ENCODE measurements around the gene CHMP4A.
"Not testable (repeated sequence)": the region's sequence is repeated elsewhere in the genome, so short reads cannot be mapped to it uniquely, and the experiment has no call there.

CHMP4A gene

DNA sequence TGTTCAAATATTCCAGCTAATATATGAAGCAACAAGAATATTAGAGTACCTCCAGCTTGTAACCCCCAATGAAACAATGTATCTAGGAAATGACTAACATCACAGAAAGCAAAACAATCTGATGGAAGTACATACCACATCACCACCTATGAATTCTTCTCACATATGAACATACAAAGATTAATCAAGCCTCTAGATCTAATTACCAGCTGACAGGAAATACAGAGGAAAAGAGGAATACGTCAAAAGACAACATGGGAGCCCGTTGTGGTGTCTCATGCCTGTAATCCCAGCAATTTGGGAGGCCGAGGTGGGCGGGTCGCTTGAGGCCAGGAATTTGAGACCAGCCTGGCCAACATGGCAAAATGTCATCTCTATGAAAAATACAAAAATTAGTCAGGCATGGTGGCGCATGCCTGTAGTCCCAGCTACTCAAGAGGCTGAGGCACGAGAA lies 11.4 kb upstream of the CHMP4A start:
- 92 to 96% methylated on average over 7 of the region's 7 CpGs for WGBS, 2 experiments
- Histone ChIP-seq H3K4me1 (ENCODE audit: control insufficient read depth, insufficient read depth, low read length) (no peaks in the 10 kb centered on the region), H3K27me3 (ENCODE audit: control insufficient read depth, insufficient read depth, low read length, poor library complexity, severe bottlenecking) (no peaks in the 10 kb centered on the region), H3K4me3 (ENCODE audit: insufficient read depth, low read depth, low read length) (no peak overlapping the region), H3K27ac (ENCODE audit: insufficient read depth, low read depth, low read length, poor library complexity, severe bottlenecking) (no peak overlapping the region), H3K9me3 (ENCODE audit: control insufficient read depth, low read length) (no peaks in the 10 kb centered on the region), H3K36me3 (ENCODE audit: control insufficient read depth, insufficient read depth, low read length) (no peaks in the 10 kb centered on the region)

DNA sequence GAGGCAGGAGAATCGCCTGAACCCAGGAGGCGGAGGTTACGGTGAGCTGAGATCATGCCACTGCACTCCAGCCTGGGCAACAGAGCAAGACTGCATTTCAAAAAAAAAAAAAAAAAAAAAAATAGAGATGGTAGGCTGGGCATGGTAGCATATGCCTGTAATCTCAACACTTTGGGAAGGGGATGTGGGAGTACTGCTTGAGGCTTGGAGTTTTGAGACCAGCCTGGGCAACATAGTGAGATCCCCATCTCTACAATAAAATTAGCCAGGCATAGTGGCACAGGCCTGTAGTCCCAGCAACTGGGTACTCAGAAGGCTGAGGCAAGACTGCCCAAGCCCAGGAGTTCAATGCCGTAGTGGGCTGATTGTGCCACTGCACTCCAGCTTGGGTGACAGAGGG lies 9.7 kb upstream of the CHMP4A start:
- H3K27me3 ChIP-seq (ENCODE audit: control insufficient read depth, insufficient read depth, low read length, poor library complexity, severe bottlenecking); H3K4me3 ChIP-seq (ENCODE audit: insufficient read depth, low read depth, low read length); H3K9me3 ChIP-seq (ENCODE audit: control insufficient read depth, low read length); H3K36me3 ChIP-seq (ENCODE audit: control insufficient read depth, insufficient read depth, low read length); H3K4me1 ChIP-seq (ENCODE audit: control insufficient read depth, insufficient read depth, low read length); H3K27ac ChIP-seq (ENCODE audit: insufficient read depth, low read depth, low read length, poor library complexity, severe bottlenecking): not testable (repeated sequence)
- 93 to 97% methylated on average over 4 of the region's 4 CpGs for WGBS, 2 experiments

DNA sequence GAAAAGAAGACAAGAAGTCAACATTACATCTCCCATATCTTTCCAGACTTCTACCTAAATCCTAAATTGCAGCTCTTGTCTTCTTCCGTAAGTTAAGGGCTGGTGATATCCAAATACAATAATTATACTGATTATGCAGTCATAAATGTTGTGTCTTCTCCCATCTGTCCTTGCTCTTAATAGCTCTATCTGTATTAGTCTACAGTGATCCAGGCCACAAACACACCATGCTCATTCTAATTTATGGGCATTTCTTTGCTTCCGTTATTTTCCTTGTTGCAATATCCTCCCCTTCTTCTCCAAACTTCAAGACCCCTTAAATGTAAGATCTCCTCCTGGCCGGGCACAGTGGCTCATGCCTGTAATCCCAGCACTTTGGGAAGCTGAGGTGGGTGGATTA lies 6.2 kb upstream of the CHMP4A start:
- Histone ChIP-seq H3K4me1 (ENCODE audit: control insufficient read depth, insufficient read depth, low read length) (peaks cover 2% of the 10 kb centered on the region), H3K9me3 (ENCODE audit: control insufficient read depth, low read length) (no peaks in the 10 kb centered on the region), H3K27ac (ENCODE audit: insufficient read depth, low read depth, low read length, poor library complexity, severe bottlenecking) (no peak overlapping the region), H3K4me3 (ENCODE audit: insufficient read depth, low read depth, low read length) (no peak overlapping the region), H3K36me3 (ENCODE audit: control insufficient read depth, insufficient read depth, low read length) (no peaks in the 10 kb centered on the region), H3K27me3 (ENCODE audit: control insufficient read depth, insufficient read depth, low read length, poor library complexity, severe bottlenecking) (no peaks in the 10 kb centered on the region)
- 63 to 91% methylated on average over 2 to 3 of the region's 3 CpGs for WGBS, 2 experiments

DNA sequence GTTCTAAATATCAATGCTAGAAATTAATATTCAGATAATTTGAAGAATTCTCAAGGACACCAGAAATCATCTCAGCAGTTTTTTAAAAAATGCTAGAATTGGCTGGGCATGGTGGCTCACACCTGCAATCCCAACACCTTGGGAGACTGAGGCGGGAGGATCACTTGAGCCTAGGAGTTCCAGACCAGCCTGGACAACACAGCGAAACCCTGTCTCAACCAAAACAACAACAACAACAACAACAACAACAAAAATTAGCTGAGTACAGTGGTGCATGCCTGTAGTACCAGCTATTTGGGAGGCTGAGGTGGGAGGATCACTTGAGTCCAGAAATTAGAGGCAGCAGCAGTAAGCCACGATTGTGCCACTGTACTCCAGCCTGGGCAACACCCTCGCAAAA lies 5.8 kb upstream of the CHMP4A start:
- Histone ChIP-seq H3K4me1 (ENCODE audit: control insufficient read depth, insufficient read depth, low read length) (peaks cover 2% of the 10 kb centered on the region), H3K9me3 (ENCODE audit: control insufficient read depth, low read length) (no peaks in the 10 kb centered on the region), H3K27ac (ENCODE audit: insufficient read depth, low read depth, low read length, poor library complexity, severe bottlenecking) (no peak overlapping the region), H3K36me3 (ENCODE audit: control insufficient read depth, insufficient read depth, low read length) (no peaks in the 10 kb centered on the region), H3K27me3 (ENCODE audit: control insufficient read depth, insufficient read depth, low read length, poor library complexity, severe bottlenecking) (no peaks in the 10 kb centered on the region), H3K4me3 (ENCODE audit: insufficient read depth, low read depth, low read length) (no peak overlapping the region)
- 86 to 93% methylated on average over 3 to 4 of the region's 4 CpGs for WGBS, 2 experiments

DNA sequence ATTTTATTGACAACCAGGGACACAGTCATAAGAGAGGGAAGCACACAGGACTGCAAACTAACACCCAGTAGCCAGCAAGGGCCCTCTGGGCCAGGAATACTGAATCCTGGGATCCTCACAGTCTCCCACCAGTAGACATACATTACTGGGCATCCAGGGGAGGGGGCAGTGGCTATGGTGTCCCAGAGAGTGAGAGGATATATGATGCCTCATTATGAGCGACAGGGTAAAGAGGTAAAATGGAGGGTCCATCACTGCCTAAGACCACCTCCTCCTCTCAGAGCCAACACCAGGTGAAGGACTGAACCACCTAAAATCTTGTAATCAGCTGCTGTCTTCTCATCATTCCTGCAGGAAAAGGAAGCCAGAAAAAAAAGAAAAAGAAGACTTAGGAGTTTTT lies 3.6 kb upstream of the CHMP4A start:
- not testable (repeated sequence) for H3K4me3 ChIP-seq (ENCODE audit: insufficient read depth, low read depth, low read length); H3K27ac ChIP-seq (ENCODE audit: insufficient read depth, low read depth, low read length, poor library complexity, severe bottlenecking); H3K4me1 ChIP-seq (ENCODE audit: control insufficient read depth, insufficient read depth, low read length); H3K36me3 ChIP-seq (ENCODE audit: control insufficient read depth, insufficient read depth, low read length); H3K27me3 ChIP-seq (ENCODE audit: control insufficient read depth, insufficient read depth, low read length, poor library complexity, severe bottlenecking); H3K9me3 ChIP-seq (ENCODE audit: control insufficient read depth, low read length)
- 91 to 100% methylated on average over 1 of the region's 1 CpG for WGBS, 2 experiments

DNA sequence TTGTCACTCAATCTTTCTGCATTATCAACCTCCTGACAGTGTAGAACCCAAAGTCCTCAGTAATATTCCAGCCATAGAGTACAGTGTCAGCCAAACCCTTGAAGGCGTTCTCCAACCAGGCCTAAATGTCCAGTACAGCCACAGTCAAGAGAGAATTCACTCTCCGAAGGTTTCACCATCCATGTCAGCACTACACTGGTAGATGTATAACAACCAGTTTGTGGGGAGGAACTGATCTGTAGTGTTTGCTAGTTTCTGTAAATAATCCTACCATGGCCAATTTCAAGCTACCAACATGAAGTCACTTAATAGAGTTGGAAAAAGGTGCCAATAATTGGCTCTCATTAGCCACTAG lies 3.0 kb upstream of the CHMP4A start:
- Histone ChIP-seq H3K9me3 (ENCODE audit: control insufficient read depth, low read length) (no peaks in the 10 kb centered on the region), H3K36me3 (ENCODE audit: control insufficient read depth, insufficient read depth, low read length) (peaks cover 3% of the 10 kb centered on the region), H3K4me3 (ENCODE audit: insufficient read depth, low read depth, low read length) (no peak overlapping the region), H3K27me3 (ENCODE audit: control insufficient read depth, insufficient read depth, low read length, poor library complexity, severe bottlenecking) (no peaks in the 10 kb centered on the region), H3K27ac (ENCODE audit: insufficient read depth, low read depth, low read length, poor library complexity, severe bottlenecking) (no peak overlapping the region), H3K4me1 (ENCODE audit: control insufficient read depth, insufficient read depth, low read length) (peaks cover 8% of the 10 kb centered on the region)
- WGBS, 2 experiments: 88 to 98% methylated on average over 2 of the region's 2 CpGs

DNA sequence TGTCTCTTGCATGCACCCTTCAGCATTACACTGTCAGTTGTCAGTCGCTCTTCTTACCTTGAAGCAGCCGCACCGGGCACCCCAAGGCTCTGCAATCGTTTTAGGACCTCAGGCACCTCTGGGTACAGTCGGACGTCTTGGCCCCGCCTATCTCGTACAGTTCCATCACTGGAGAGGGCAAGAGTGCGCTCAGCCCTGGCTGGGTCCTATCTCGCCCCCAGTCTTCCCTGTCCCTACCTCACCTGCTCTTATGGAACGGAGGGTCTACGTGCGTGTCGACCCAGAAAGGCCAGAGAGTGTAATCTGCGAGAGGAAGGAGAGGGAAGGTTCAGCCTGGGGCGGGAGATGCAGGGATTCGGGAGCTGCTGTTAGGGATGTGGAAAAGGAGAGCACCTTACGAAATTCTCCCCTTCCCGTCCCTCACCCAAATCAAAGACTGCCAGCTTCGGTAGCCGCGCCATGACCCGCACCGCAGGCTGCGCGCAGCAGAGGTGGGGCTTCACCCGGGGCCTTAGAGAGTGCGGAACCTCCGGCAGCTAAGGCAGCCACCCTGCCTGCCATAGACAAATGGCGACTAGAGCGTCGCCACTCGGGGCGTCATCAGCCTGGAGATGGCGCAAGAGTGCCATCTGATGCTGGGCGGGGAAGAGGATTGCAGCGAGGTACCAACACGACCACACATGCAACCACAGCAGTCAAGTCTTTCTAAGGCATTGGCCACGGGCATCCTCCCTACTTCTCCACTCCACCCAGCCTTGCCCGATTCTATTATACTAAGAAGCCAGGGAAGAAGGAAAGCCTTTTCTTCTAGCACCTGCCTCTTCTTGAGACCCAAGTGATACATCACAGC lies 2.4 kb upstream of the CHMP4A start, which contains the start of gene MDP1:
TSS of gene MDP1 (minus strand) at position 572 of the 850 bp plus-strand sequence. CDS start at position 461, 111 bp downstream.
- Histone ChIP-seq H3K36me3 (ENCODE audit: control insufficient read depth, insufficient read depth, low read length) (peaks cover 3% of the 10 kb centered on the region), H3K27me3 (ENCODE audit: control insufficient read depth, insufficient read depth, low read length, poor library complexity, severe bottlenecking) (no peaks in the 10 kb centered on the region), H3K27ac (ENCODE audit: insufficient read depth, low read depth, low read length, poor library complexity, severe bottlenecking) (no peak within 1 kb of the TSS), H3K4me3 (ENCODE audit: insufficient read depth, low read depth, low read length) (peak within 1 kb of the TSS; percentile 65), H3K4me1 (ENCODE audit: control insufficient read depth, insufficient read depth, low read length) (peaks cover 8% of the 10 kb centered on the region), H3K9me3 (ENCODE audit: control insufficient read depth, low read length) (no peaks in the 10 kb centered on the region)
- 2% methylated on average over 40 of the region's 40 CpGs for WGBS, 2 experiments

DNA sequence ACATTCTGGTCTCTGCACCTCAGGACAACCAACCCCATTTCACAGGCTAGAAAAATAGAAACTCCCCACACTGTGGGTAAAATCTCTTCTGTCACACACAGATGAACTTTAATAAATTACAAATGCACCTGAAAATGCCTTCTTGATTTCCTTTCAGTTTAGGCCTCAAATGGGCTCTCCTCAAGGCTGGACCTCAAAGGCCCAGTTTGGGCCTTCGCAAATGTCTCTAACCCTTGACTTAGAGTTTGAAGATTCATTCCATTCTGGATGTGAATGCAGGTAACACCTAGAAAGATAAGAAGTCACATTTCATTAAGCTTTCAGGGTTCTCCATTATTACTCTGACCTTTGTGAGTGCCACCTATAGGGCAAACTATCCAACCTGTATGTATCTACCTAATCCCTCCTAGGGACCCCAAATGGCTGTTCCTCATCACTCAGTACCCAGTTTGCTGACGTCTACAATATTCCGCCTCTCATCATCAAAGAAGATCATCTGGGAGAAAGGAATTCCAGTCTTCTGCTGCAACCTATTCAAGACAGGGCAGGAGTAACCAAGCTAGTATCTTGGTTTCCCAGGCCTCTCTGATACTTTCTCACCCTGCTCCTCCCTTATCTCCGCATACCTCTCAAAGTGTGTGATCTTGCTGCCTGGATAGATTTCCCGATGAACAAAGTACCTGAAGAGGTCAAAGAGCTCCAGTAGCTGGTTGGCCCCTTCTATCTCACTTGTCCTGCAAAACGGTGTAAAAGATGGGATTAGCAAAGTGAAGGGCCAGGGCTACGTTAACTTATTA lies 776 bp upstream of the CHMP4A start:
- Histone ChIP-seq H3K27ac (ENCODE audit: insufficient read depth, low read depth, low read length, poor library complexity, severe bottlenecking) (no peak overlapping the region), H3K4me1 (ENCODE audit: control insufficient read depth, insufficient read depth, low read length) (peaks cover 8% of the 10 kb centered on the region), H3K4me3 (ENCODE audit: insufficient read depth, low read depth, low read length) (peak overlapping the region; percentile 54), H3K36me3 (ENCODE audit: control insufficient read depth, insufficient read depth, low read length) (peaks cover 16% of the 10 kb centered on the region), H3K27me3 (ENCODE audit: control insufficient read depth, insufficient read depth, low read length, poor library complexity, severe bottlenecking) (no peaks in the 10 kb centered on the region), H3K9me3 (ENCODE audit: control insufficient read depth, low read length) (no peaks in the 10 kb centered on the region)
- 95% methylated on average over 7 of the region's 7 CpGs for WGBS, 2 experiments

DNA sequence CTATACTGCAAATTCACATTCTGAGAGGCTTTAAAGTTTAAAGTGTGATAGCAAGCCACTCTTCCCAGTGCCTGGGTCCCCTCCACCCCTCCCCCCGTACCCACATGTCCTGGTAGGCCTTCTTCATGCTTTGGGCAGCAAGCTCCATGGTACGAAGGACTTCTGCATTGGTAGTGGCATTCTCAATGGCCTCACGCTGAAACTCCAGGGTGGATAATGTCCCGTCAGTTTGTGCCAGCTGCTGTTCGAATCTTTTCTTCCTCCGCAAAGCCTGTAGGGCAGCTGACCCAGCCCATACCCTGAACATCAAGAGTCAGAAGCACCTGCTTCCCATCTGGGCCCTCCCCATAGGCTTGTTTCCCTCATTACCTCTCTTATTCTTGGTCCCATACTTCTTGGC lies 2.0 kb downstream of the CHMP4A start:
- 94 to 95% methylated on average over 6 of the region's 6 CpGs for WGBS, 2 experiments
- Histone ChIP-seq H3K4me3 (ENCODE audit: insufficient read depth, low read depth, low read length) (no peak overlapping the region), H3K27me3 (ENCODE audit: control insufficient read depth, insufficient read depth, low read length, poor library complexity, severe bottlenecking) (no peaks in the 10 kb centered on the region), H3K4me1 (ENCODE audit: control insufficient read depth, insufficient read depth, low read length) (peaks cover 8% of the 10 kb centered on the region), H3K9me3 (ENCODE audit: control insufficient read depth, low read length) (no peaks in the 10 kb centered on the region), H3K36me3 (ENCODE audit: control insufficient read depth, insufficient read depth, low read length) (peaks cover 28% of the 10 kb centered on the region), H3K27ac (ENCODE audit: insufficient read depth, low read depth, low read length, poor library complexity, severe bottlenecking) (no peak overlapping the region)

DNA sequence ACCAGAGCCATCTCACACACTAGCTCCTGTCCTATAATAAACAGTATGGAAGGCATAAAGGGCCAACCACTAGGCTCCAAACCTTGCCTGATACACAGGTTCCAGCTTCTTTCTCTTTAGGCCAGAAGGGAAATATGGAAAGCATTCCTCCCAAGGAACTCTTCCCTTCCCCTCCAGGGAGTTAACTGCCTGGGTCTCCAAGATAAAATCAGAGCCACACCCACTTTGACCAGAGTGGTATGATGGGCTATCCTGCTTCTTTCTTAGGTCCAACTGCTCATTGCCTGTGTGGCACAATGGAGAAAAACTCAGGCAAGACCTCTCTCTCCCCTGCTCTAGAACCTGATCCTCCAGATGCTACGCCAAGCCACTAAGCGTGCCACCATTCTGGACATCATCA lies 5.7 kb downstream of the CHMP4A start:
- WGBS, 2 experiments: 94% methylated on average over 2 of the region's 2 CpGs
- H3K9me3 ChIP-seq (ENCODE audit: control insufficient read depth, low read length): no peaks in the 10 kb centered on the region
- H3K4me3 ChIP-seq (ENCODE audit: insufficient read depth, low read depth, low read length): no peak overlapping the region
- no peaks in the 10 kb centered on the region for H3K27me3 ChIP-seq (ENCODE audit: control insufficient read depth, insufficient read depth, low read length, poor library complexity, severe bottlenecking)
- H3K36me3 ChIP-seq (ENCODE audit: control insufficient read depth, insufficient read depth, low read length): peaks cover 39% of the 10 kb centered on the region
- H3K4me1 ChIP-seq (ENCODE audit: control insufficient read depth, insufficient read depth, low read length): no peaks in the 10 kb centered on the region
- no peak overlapping the region for H3K27ac ChIP-seq (ENCODE audit: insufficient read depth, low read depth, low read length, poor library complexity, severe bottlenecking)
